NOMO-1 (cell line): ENCODE data around the gene APC2.
A peak's percentile ranks its signal among the peaks of the same experiment; 100 is the strongest.
"Not testable (repeated sequence)": the region's sequence is repeated elsewhere in the genome, so short reads cannot be mapped to it uniquely, and the experiment has no call there.

Source experiments
- DNase-seq, 2 experiments: peaks; one replicate each; lab custom pipeline; 2025; ENCODE audit not compliant: unreplicated experiment in 2 of 2; lab: John Stamatoyannopoulos, UW

APC2 gene

DNA sequence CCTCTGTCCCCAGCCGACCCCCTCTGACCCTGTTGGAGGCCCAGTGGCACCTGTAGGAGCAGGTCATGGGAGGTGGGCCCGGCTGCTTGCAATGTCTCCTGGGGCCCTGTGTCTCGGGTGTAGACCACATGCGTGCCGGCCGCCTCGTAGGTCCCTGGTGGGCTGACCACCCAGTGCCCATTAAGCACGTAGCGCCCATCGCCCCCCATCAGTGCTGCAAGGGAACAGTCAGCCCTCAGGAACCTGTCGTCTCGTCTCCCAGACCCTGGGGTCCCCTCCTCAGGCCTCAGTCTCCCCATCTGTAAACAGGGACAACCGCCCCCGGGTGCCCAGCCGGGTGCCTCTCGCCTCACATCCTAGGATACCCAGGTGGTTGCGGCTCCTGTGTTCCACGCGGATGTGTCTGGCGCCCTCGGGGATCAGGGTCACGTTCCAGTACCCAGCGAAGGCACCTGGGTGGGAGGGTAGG is 57.3 kb downstream of the APC2 start:
- no peak for DNase-seq

DNA sequence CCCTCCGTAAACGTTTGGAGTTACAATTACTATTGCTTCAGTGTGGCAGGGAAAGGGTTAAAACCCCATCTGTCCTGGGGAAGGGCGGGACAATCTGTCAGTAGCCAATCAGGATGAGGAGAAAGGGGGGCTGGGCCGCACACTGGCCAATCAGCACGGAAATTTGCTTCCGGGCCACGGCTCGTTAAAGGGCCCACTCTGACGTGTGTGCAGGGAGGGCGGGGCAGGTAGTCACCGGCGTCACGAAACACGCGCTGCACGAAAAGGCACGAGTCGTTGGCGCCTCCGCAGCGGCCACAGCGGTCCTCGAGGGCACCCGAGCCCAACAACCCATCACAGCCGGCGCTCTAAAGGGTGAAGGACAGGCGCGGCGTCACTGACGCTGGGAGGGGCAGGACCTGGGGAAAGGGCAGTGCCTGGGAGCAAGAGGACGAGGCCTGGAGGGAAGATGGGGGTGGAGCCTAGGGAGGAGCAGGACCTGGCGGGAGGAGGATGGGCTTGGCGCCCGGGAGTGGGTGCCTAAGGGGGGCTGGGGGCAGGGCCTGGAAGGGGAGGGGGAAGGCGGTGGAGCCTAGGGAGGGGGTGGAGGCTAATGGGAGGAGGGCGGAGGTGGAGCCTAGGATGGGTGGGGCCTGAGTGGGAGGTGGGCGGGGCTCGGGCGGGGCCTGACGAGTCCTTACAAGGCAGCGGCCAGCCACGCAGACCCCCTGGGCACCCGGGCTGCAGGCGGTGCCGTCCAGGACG is 58.0 kb downstream of the APC2 start:
- peak; percentile 88 to 90 for DNase-seq

DNA sequence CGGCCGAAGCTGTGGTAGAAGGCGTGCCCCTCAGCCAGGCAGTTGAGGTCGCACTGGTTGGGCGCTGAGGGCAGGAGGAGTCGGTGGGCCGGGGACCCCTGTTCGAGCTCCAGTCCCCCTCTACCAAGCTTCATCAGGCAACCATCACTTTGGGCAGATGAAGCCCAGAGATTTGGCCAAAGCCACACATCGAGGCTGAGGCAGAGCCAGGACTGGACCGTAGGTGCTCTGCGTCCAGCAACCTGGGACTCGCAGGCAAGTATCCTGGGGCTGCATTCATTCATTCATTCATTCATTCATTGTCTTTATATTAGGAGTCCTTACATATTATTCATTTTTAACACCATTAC is 58.6 kb downstream of the APC2 start:
- DNase-seq: no peak

DNA sequence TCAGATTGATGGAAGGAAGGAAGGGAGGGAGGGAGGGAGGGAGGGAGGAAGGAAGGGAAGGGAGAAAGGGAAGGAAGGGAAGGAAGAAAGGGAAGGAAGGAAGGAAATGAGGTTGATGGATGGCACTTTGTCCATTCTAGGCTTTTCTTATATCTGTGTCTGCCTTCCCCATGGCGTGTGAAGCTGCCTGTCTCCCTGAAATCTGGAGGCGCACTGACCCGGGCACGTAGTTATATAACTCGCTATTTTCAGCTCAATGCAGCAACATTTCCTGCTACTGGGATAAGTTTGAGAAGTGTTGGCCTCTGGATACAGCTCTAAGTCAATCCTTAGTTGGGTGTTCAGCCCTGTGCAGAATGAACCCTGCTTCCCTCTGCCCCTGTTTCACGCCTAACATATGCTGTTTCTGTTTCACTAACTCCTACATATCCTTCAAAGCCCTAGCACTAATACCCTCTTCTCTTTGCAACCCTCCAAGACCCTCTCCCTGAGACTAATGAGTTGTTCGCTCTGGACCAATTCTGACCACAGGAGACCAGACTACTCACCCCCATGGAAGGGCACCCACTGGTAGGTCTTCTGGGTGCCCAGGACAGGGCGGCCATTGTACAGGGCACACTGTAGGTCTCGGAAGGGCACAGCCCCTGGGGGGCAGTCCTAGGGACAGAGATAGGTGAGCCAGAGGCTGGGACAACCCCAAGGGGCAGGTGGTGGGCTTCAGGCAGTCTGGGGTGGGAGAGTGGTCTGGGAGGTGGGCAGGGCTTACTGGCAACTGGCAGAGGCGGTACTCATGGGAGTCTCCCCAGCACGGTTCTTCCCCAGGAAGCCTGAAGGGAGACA is 59.9 kb downstream of the APC2 start:
- no peak for DNase-seq

DNA sequence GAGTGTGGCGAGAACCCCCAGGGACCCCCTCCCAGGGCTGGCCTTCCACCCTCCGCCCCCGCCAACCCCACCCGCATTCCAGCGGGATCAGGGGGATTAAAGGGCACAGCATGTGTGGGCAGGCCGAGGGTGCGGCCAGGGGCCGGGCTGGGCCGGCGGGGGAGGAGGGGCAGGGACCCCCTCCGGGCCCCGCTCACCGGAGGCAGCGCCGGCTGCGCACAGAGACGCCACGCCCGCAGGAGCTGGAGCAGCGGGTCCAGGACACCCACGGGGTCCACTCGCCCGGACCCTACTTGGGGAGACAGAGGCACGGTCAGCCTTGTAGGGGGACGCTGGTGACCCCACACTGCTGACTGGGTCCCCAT is 60.5 kb downstream of the APC2 start:
- DNase-seq: no peak

DNA sequence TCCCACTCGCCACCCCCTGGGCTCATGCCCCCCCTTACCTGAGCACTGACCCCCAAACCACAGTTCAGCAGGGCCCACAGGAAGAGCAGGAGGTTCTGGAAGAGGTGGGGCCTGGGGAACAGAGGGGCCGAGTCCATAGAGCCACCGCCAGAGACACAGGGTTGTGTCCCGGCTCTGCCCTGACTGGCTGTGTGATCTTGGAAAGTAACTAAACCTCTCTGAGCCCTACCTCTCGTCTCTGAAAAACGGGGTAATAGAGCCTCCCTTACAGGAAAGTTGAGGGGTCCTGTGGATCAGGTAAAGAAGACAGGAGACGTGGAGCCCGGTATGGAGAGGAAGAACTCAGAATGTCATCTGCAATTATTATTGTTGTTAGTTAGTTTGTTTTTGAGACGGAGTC is 60.9 kb downstream of the APC2 start:
- no peak for DNase-seq

DNA sequence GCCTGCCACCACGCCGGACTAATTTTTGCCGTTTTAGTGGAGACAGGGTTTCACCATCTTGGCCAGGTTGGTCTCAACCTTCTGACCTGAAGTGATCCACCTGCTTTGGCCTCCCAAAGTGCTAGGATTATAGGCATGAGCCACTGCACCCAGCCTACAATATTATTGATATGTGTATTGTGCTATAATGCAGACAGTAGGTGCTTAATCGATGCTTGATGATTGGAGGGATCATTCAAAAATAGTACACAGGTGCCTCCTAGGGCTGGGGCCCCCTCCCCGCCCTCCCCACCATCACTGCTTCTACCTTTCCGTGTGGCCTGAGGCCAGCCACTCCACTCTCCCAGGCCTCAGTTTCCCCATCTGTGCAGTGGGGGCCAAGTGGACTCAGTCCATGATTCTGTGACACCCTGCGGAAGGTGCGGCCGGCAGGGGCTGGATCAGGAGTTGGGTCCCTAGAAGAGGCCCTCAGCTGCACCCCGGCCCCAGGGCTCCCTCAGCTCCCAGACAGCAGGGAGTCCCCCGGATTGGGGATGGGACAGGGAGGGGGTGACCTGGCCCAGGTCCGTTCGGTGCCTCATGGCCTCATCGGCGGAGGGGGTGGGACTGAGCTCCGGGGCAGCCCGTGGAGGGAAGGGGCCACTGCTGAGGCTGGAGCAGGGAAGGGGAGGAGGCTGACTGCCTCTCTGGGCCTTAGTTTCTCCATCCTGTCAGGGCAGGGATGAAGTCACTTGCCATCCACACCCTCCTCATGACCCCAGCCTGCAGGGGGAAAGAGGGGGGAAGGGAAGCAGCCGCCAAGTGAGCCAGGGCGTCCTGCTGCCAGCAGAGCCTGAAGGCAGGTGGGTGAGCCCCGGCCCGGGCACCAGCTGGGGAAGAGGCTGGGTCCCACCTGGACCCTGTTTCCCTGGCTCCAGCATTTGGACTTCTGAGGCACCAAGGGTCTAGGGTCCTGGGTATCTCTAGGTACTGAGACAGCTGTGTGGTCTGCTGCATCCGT is 61.7 kb downstream of the APC2 start:
- no peak for DNase-seq

DNA sequence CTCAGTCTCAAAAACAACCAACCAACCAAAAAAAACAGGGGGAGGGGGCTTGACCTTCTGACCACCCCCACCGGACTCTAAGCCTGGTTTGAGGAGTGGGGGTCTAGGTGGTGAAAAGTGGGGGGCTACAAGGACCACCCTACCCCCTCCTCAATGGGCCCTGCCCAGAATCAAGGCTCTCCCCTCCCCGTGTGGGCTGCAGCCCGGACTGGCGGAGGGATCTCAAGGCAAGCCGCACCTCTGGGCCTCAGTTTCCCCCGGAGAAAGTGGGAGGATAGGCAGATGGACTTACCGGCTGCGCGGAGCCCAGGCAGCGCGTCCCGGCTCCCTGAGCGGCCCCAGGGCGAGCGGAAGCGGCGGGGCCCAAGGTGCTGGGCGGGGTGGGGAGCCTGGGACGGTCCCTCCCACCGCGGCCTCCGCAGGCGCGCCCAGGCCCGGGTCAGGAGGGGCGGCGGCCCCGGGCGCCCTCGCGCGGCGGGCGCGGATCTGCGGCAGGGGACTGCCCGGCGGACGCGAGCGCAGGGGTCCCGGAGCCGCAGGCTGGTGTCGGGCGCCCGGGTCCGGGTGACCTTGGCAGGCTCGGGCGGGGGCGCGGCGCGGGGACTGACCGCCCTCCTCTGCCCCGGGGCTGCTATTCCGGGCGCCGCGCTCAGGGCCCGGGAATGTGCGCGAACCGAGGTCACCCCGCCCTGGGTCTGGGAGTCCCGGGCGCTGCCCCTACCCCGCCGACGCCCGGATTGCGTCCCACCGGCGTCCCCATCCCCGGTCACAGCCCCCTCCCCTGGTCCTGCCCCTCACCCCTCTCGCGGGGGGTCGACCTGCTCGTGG is 63.0 kb downstream of the APC2 start, which contains the start of gene ADAMTSL5:
Gene ADAMTSL5 (minus strand): TSS at position 349 of the 828 bp plus-strand sequence. CDS start 2,076 bp downstream, outside the sequence.
- DNase-seq: peak; percentile 50 to 80

DNA sequence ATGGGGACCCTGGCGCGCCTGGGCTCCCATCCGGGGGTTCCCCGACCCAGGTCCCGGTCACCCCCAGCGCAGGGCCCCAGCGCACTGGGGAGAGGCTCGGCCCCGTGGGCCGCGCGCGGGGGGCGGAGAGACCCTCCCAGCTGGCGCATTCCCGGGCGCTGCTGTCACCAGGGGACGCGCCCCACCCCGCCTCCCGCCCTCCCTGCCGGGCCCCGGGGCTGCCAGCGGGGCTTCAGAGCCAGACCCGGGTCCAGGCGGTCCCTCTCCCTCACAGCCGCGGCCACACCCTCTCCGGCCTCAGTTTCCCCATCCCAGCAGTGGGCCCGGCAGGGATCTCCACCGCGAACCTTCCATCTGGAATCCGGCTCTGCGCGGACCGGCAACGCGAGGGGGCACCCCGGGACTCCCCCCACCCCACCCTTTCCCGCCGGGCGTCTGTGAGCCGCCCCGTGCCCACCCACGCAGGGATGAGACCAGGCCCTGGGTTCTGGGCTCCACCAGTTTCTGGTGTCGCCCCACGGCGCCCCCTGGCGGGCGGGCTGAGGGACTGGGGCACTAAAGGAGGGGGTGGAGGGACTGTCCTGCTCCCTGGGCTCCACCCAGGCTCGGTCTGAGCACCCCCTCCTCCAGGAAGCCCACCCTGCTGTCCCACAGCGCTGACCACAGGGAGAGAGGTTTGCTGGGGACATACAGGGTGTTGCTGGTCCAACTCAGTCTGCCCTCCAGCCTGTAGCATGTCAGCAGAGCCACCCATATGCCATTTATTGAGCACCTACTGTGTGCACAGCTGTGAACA is 63.8 kb downstream of the APC2 start:
- peak; percentile 56 to 76 for DNase-seq

DNA sequence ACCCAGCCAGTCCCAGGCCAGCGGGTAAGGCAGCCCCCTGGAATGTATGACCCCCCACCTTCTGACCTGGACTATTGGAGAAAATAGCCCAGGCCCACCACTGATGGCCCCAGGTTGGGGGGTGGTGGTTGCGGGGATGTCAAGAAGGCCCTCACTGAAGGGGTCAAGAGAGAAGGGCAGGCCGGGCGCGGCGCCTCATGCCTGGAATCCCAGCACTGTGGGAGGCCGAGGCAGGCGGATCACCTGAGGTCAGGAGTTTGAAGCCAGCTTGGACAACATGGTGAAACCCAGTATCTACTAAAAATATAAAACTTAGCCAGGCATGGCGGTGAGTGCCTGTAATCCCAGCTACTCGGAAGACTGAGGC is 64.4 kb downstream of the APC2 start:
- no peak for DNase-seq

DNA sequence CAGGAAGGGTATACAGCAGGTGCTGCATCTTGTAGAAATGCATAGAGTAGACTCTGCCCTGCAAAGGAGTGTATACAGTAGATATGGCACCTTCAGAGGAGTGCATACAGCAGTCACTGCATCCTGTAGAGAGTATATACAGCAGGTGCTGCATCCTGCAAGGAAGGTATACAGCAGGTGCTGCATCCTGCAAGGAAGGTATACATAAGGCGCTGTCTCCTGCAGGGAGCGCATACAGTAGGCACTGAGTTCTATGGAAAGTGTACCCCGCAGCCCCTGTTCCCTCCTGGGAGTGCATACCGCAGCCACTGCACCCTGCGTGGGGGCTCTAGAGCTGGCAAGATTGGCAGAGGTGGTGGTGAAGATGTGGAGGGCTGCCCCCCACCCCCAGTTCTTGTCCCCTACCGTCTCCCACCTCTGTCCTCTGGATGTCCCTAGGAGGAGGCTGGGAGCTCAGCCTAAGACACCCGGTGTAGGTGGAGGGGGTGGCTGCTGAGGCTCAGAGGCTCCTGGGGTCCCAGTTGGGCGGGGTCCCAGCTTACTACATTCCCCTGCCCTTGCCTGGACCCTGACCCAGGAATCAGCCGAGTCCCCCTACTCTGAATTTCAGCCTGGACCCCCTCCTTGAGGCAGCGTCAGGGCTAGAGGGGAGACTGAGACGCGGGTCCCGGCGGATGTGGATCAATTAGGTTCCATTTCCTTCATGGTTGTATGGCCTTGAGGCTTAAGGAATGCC is 65.2 kb downstream of the APC2 start:
- no peak for DNase-seq

DNA sequence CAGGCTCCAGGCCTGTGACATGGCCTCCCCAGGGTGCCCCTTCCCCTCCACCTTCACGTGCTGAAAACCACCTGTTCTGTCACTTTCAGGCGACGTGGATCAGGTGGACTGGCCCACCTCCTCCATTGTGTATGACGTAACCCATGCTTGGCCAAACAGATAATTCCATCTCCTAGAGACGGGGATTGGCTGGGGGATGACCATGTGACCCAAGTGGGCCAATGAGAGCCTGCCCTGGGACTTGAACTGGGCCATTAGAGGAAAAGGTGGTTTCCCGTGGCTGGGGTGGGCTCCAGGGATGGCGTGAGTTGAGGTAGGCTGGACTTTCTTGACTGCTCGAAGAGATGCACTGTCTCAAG is 66.5 kb downstream of the APC2 start:
- no peak for DNase-seq

DNA sequence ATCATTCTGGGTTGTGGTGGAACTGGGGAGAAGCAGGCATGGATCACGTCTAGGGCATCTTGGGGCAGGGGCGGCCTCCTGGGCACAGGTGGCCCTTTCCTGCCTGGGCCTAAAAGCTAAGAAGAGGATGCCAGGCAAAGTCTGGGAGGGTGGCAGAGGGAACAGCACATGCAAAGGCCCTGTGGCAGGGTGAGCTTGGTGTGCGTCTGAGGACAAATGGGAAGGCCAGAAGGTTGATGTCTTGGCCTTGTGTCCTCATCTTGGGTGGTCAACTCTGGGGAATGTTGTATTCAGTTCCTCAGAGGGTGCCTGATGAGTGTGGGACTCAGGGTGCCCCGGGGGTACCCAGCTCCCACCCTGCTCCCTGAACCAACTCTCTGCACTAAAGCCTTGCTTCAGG is 68.5 kb downstream of the APC2 start:
- no peak for DNase-seq

DNA sequence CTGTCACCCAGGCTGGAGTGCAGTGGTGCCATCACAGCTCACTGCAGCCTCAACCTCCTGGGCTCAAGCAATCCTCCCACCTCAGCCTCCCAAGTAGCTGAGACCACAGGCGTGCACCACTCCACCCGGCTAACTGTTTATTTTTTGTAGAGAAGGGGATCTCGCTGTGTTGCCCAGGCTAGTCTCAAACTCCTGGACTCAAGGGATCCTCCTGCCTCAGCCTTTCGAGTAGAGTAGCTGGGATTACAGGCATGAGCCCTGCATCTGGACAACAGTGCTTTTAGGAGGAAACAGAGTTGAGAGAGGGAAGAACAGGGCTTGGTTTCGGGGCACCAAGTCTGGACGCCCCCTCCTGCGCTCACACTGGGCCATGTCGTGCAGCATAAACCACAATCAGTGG is 69.9 kb downstream of the APC2 start:
- DNase-seq: not testable (repeated sequence)

DNA sequence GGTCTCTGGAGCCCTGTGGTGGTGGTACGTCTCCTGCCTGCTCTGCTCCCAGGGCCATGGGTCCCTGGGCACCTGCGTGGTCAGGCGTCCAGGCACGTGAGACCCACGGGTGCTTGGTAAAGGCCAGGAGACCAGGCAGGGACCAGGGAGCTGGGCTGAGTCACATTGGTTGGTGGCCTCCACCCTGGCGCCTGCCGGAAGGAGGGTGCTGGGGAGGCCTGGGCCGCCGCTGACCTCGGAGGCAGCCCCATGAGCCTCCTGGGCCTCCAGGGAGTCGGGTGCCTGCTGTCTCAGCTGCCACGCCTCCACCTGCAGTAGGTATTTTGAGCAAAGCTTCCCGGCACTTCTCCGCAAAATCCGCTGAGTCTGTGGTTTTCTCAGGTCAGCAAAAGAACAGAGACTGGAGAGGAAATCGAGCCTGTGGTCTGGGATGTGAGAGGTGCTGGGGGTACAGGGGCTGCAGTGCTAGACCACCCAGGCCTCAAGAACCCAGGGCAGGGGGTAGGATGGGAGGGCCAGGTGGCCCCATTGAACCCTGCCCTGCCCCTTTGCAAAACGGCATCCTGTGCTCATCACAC is 70.4 kb downstream of the APC2 start:
- no peak for DNase-seq

DNA sequence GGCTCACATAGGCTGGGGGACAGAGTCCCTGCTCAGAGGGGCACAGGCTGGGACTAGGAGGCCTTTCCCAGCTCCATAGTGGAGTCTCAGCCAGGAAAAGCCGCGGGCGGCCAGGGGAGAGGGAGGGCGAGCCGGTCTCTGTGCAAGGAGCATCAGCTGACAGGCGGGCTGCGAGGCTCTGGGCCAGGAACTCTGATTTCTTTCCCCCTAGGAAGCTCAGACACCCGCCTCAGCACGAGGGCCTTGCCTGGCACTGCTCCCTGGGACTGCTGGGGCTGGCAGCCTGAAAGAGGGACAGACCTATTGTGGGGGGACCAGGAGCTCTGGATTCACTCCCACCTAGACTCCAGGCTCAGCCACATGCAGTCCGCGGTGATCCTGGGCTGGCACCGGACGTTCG is 71.7 kb downstream of the APC2 start:
- DNase-seq: no peak

DNA sequence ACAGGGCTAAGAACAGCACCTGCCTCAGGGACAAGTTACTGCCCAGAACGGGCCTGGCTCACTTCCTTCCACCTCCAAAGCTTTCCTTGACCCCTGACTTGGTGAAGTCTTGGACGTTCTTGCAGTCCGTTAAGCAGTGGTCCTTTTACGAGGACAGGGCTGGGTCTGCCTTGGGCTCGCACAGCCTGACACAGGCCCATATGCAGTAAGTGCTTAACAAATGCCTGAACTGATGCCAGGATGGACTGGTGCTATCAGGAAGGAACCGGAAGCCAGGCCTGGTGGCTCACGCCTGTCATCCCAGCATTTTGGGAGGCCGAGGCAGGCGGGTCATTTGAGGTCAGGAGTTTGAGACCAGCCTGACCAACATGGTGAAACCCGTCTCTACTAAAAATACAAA is 72.1 kb downstream of the APC2 start:
- no peak for DNase-seq

DNA sequence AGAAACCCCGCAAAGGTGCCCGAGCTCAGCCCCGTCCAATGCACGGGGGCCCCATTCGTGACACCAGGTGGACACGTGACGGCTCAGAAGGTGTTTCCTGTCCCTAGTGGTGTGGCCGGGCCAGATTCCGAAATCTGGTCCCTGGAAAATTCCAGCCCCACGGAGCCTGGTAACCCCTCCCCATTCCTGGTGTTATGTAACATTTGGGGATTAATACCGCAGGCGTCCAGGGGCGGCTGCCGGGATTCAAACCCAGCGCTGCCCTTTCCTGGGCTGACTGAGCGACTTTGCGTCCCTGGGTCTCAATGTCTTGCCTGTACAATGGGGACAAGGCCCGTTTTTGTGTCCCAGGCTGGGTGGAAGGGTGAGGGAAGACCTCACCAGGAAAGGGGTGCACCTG is 72.9 kb downstream of the APC2 start:
- DNase-seq: no peak
